ENCODE results near the gene ENAH.
"Not testable (repeated sequence)": the region's sequence is repeated elsewhere in the genome, so short reads cannot be mapped to it uniquely, and the experiment has no call there.

ENAH gene

GRCh38 chr1:225674381-225674780 lies 21.5 kb upstream of the ENAH start:
- no peak for DNase-seq (ENCODE audit: low spot score)

GRCh38 chr1:225670806-225671733 lies 18.1 kb upstream of the ENAH start:
- DNase-seq (ENCODE audit: low spot score): no peak

- DNase-seq (ENCODE audit: low spot score): no peak
Observed at GRCh38 chr1:225670356-225670755, 17.4 kb upstream of the ENAH start.

- no peak for DNase-seq (ENCODE audit: low spot score)
Observed at GRCh38 chr1:225668222-225668621, 15.3 kb upstream of the ENAH start.

- no peak for DNase-seq (ENCODE audit: low spot score)
Observed at GRCh38 chr1:225667362-225667761, 14.4 kb upstream of the ENAH start.

- no peak for DNase-seq (ENCODE audit: low spot score)
Observed at GRCh38 chr1:225666495-225666894, 13.6 kb upstream of the ENAH start.

GRCh38 chr1:225664762-225665161 lies 11.8 kb upstream of the ENAH start:
- no peak for DNase-seq (ENCODE audit: low spot score)

- no peak for DNase-seq (ENCODE audit: low spot score)
Observed at GRCh38 chr1:225662155-225662554, 9.2 kb upstream of the ENAH start.

- DNase-seq (ENCODE audit: low spot score): no peak
Observed at GRCh38 chr1:225660544-225660946, 7.6 kb upstream of the ENAH start.

- DNase-seq (ENCODE audit: low spot score): no peak
Observed at GRCh38 chr1:225658041-225658440, 5.1 kb upstream of the ENAH start.

GRCh38 chr1:225657462-225657989 lies 4.6 kb upstream of the ENAH start:
- DNase-seq (ENCODE audit: low spot score): no peak

- DNase-seq (ENCODE audit: low spot score): not testable (repeated sequence)
Observed at GRCh38 chr1:225656259-225656655, 3.3 kb upstream of the ENAH start.

- DNase-seq (ENCODE audit: low spot score): peak; percentile 79
Observed at GRCh38 chr1:225655509-225656258, 2.8 kb upstream of the ENAH start.

- DNase-seq (ENCODE audit: low spot score): no peak
Observed at GRCh38 chr1:225654688-225655508, 2.0 kb upstream of the ENAH start.

- DNase-seq (ENCODE audit: low spot score): no peak
Observed at GRCh38 chr1:225654277-225654597, 1.3 kb upstream of the ENAH start.

GRCh38 chr1:225653463-225654276 lies 747 bp upstream of the ENAH start:
- DNase-seq (ENCODE audit: low spot score): peak; percentile 73

GRCh38 chr1:225651872-225652728 lies 823 bp downstream of the ENAH start:
- peak; percentile 50 for DNase-seq (ENCODE audit: low spot score)

GRCh38 chr1:225651376-225651871 lies 1.5 kb downstream of the ENAH start:
- DNase-seq (ENCODE audit: low spot score): peak; percentile 29

- no peak for DNase-seq (ENCODE audit: low spot score)
Observed at GRCh38 chr1:225650179-225650578, 2.7 kb downstream of the ENAH start.

Data from globus pallidus (tissue), 1 donor.